Naive B cell (primary cell): ENCODE measurements around the gene UBL5. TPM values are rescaled to one million over a fixed set of nuclear protein-coding genes. Genes with fewer than 3 reads are reported as not detected.
"Not testable (repeated sequence)": the region's sequence is repeated elsewhere in the genome, so short reads cannot be mapped to it uniquely, and the experiment has no call there.

ENCODE experiments used
- ATAC-seq, 2 donors: fragments of 150-1000 bp; cut with Tn5 transposase; 2 replicates each; pipeline ENCODE4 v1.10.0; 2021; ENCODE audit warnings: low read depth in 2 of 2, mild to moderate bottlenecking in 2 of 2, moderate library complexity in 2 of 2
- DNase-seq: peaks from one replicate; pipeline ENCODE4 v3.0.0; 2022
- H3K27ac Mint-ChIP-seq, 6 donors: one replicate each; pipeline ENCODE4 v1.8.0; 2020 to 2022; ENCODE audit warnings: mild to moderate bottlenecking in 6 of 6, mixed read lengths in 6 of 6, moderate library complexity in 5 of 6, inconsistent platforms in 2 of 6
- H3K27me3 Mint-ChIP-seq, 3 donors: one replicate each; pipeline ENCODE4 v1.8.0; 2021 to 2022; ENCODE audit warnings: mixed read lengths in 3 of 3, mild to moderate bottlenecking in 1 of 3
- H3K36me3 Mint-ChIP-seq, 2 donors: one replicate each; pipeline ENCODE4 v1.8.0; 2020 to 2022; ENCODE audit warnings: mixed read lengths in 2 of 2, inconsistent platforms in 1 of 2, mild to moderate bottlenecking in 1 of 2
- H3K4me1 Mint-ChIP-seq, 3 donors: one replicate each; pipeline ENCODE4 v1.8.0; 2020 to 2022; ENCODE audit warnings: mixed read lengths in 3 of 3, inconsistent platforms in 1 of 3, mild to moderate bottlenecking in 1 of 3, moderate library complexity in 1 of 3
- H3K4me3 Mint-ChIP-seq, 8 donors: one replicate each; pipeline ENCODE4 v1.8.0; 2020 to 2022; ENCODE audit warnings: mild to moderate bottlenecking in 8 of 8, mixed read lengths in 8 of 8, moderate library complexity in 8 of 8, inconsistent platforms in 2 of 8
- H3K9me3 Mint-ChIP-seq, 7 donors: one replicate each; pipeline ENCODE4 v1.8.0; 2020 to 2022; ENCODE audit warnings: mixed read lengths in 7 of 7, mild to moderate bottlenecking in 5 of 7, inconsistent platforms in 2 of 7, moderate library complexity in 1 of 7
- polyA plus RNA-seq, 6 donors: library from polyadenylated mRNA; unstranded; fragments of 300-500 nt; fragmentation: Illumina TruSeq; gene quantifications; one replicate each; pipeline ENCODE4 v1.2.3, GENCODE V29; 2021; ENCODE audit warnings: low read depth in 6 of 6

The UBL5 gene
- polyA plus RNA-seq, 6 donors from 2014 or later: 401 to 570 (median 499) TPM

DNA sequence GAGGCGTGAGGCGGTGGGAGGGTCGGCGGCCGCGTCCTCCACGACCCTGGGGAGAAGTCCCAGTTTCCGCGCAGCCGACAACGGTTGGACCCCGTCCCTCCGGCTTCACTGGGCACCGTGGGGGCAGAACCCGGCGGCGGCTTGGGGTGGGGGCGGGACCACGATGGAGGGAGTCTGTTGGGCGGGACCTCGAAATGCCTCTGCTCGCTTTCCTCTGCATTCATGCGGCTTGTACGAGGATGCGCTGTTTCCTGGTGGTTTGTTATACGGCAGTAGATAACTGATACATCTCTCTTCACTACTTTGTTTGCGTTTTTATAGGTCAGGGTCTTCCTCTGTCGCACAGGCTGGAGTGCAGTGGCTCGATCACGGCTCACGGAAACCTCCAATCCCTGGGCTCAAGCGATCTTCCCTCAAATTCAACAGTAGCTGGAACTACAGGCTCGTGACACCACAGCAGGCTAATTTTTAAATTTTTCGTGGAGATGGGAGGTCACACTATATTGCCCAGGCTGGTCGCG, 34.6 kb upstream of the UBL5 start:
- Mint-ChIP-seq H3K27me3 (no peaks in the 10 kb centered on the region), H3K36me3 (no peaks in the 10 kb centered on the region), H3K9me3 (peaks cover 0 to 5% (median 0%) of the 10 kb centered on the region in 7 donors), H3K4me1 (peaks cover 10 to 29% (median 24%) of the 10 kb centered on the region in 3 donors), H3K27ac (peak overlapping the region; percentile 49 to 99 (median 96)), H3K4me3 (peak overlapping the region; percentile 86 to 97 (median 92))
- no peak for DNase-seq
- ATAC-seq: peak; percentile 16 to 21

GRCh38 chr19:9796113-9796773, 31.5 kb upstream of the UBL5 start:
- ATAC-seq (peak; percentile 59), DNase-seq (peak; percentile 84)
- H3K27ac Mint-ChIP-seq: peak overlapping the region in 5 of 6 donors; percentile 19 to 90 (median 73)
- H3K9me3 Mint-ChIP-seq: peaks cover 0 to 5% (median 0%) of the 10 kb centered on the region in 7 donors
- H3K4me1 Mint-ChIP-seq: peaks cover 5 to 19% (median 18%) of the 10 kb centered on the region in 3 donors
- H3K36me3 Mint-ChIP-seq: no peaks in the 10 kb centered on the region
- H3K4me3 Mint-ChIP-seq: peak overlapping the region in 3 of 8 donors; percentile 28 to 76 (median 29)
- no peaks in the 10 kb centered on the region for H3K27me3 Mint-ChIP-seq

GRCh38 chr19:9797871-9798270, 29.8 kb upstream of the UBL5 start:
- no peaks in the 10 kb centered on the region for H3K27me3 Mint-ChIP-seq
- ATAC-seq: no peak
- peak overlapping the region in 1 of 6 donors; percentile 27 for H3K27ac Mint-ChIP-seq
- peaks cover 0 to 12% (median 7%) of the 10 kb centered on the region in 3 donors for H3K4me1 Mint-ChIP-seq
- peaks cover 0 to 5% (median 0%) of the 10 kb centered on the region in 7 donors for H3K9me3 Mint-ChIP-seq
- no peak for DNase-seq
- no peaks in the 10 kb centered on the region for H3K36me3 Mint-ChIP-seq
- no peak overlapping the region for H3K4me3 Mint-ChIP-seq

GRCh38 chr19:9799162-9799561, 28.6 kb upstream of the UBL5 start:
- H3K4me3 Mint-ChIP-seq: no peak overlapping the region
- no peak overlapping the region for H3K27ac Mint-ChIP-seq
- peaks cover 0 to 7% (median 0%) of the 10 kb centered on the region in 3 donors for H3K4me1 Mint-ChIP-seq
- no peaks in the 10 kb centered on the region for H3K36me3 Mint-ChIP-seq
- ATAC-seq (no peak), DNase-seq (no peak)
- H3K27me3 Mint-ChIP-seq: no peaks in the 10 kb centered on the region
- no peaks in the 10 kb centered on the region for H3K9me3 Mint-ChIP-seq

DNA sequence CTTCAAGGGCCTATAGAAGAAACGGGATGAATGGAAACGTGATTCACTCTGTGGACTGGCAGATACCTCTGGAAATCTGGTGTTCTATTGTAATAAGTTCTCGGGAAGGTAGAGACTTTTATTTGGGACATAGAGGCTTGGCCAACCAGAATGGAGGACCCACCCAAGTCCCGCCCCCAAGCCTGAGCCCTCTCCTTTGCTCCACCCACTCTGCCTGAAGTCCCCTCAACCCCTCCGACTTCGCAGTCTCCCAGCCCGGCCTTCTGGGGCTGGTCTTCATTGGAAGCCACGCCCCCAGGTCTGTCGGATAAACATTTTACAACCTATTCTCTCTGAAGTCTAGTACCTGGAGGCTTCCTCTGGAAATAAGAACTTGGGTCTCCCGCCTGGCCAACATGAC, 25.7 kb upstream of the UBL5 start:
- Mint-ChIP-seq H3K27me3 (no peaks in the 10 kb centered on the region), H3K36me3 (no peaks in the 10 kb centered on the region), H3K27ac (peak overlapping the region in 1 of 6 donors; percentile 87), H3K4me1 (no peaks in the 10 kb centered on the region), H3K4me3 (no peak overlapping the region), H3K9me3 (no peaks in the 10 kb centered on the region)
- ATAC-seq (no peak), DNase-seq (no peak)

DNA sequence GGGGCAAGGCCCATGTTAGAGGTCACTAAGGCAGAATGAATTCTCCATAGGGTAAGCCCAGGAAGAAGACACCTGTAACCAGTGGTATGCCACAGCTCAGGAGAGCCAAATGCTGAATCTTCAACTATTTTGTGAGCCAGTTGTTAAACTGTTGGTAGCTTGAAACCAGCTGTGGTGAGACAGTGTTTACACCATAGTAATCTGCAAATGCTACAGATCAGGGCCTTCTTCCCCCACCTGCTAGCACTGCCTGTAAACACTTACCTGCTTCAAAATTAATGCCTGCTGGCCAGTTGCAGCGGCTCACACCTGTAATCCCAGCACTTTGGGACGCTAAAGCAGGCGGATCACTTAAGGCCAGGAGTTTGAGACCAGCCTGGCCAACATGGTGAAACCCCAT, 20.9 kb upstream of the UBL5 start:
- Mint-ChIP-seq H3K4me3 (no peak overlapping the region), H3K36me3 (peaks cover 4 to 8% of the 10 kb centered on the region in 2 donors), H3K27ac (no peak overlapping the region)

DNA sequence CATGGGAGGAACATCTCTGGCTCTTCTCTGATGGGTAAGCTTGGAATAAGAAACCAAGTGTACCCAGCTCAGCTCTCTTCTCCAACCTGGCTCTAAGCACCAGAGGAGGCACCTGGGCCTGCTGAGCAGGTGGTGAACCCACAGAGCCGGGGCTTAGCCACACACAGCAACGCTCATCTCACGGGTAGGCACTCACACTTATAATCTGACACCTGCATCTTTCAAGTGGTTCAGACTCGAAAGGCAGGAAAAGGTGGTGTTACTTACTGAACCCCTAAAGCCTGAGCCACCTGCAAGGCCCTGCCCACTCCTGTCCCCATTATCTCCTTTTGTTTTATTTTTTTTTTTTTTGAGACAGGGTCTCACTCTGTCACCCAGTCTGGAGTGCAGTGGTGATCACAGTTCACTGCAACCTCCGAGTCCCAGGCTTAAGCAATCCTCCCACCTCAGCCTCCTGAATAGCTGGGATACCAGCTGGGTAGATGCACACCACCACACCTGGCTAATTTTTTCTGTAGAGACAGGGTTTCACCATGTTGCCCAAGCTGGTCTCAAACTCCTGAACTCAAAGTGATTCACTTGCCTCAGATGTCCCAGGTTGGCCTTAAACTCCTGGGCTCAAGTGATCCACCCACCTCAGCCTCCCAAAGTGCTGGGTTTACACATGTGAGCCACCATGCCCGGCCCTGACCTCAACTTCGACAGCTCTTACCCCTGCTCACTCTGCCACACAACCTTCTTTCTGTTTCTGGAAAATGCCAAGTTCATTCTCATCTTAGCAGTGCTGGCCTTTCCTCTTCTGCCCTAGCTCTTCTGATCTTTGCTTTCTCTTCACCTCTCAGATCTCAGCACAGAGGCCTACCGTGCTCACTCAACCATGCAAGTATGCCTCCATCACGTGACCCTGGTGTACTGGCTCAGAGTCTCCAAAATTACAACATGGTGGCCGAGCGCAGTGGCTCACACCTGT, 18.6 kb upstream of the UBL5 start:
- Mint-ChIP-seq H3K9me3 (peaks cover 0 to 4% (median 0%) of the 10 kb centered on the region in 7 donors), H3K27me3 (no peaks in the 10 kb centered on the region), H3K36me3 (peaks cover 8 to 13% of the 10 kb centered on the region in 2 donors), H3K4me1 (peaks cover 2 to 5% (median 4%) of the 10 kb centered on the region in 3 donors), H3K4me3 (no peak overlapping the region), H3K27ac (peak overlapping the region in 3 of 6 donors; percentile 62 to 85 (median 74))
- DNase-seq: no peak
- ATAC-seq: no peak

More for the DNA sequence above, 20.9 kb upstream of the UBL5 start:
- H3K27me3 Mint-ChIP-seq: no peaks in the 10 kb centered on the region
- DNase-seq (no peak), ATAC-seq (no peak)
- H3K9me3 Mint-ChIP-seq: no peaks in the 10 kb centered on the region
- H3K4me1 Mint-ChIP-seq: peaks cover 0 to 5% (median 4%) of the 10 kb centered on the region in 3 donors

DNA sequence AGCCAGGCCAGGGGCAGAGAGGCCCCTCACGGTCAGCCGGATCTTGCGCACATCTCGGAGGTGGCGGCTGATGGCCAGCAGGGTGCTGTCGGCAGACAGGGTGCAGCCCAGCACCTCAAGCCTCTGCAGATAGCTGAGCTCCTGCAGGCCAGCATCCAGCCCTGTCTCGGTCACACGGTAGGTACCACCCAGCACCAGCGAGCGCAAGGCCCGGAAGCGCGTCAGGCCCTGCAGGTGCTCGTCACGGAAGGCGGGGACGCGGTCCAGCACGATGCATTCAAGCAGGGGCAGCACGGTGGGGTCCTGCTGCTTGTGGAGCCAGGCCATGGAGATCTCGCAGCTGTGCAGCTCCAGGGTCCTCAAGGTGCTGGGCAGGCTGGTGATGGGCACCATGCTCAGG, 16.6 kb upstream of the UBL5 start:
- Mint-ChIP-seq H3K27me3 (no peaks in the 10 kb centered on the region), H3K9me3 (peaks cover 0 to 13% (median 5%) of the 10 kb centered on the region in 7 donors), H3K4me1 (peaks cover 2 to 5% (median 4%) of the 10 kb centered on the region in 3 donors), H3K36me3 (peaks cover 10 to 21% of the 10 kb centered on the region in 2 donors), H3K4me3 (no peak overlapping the region), H3K27ac (no peak overlapping the region)
- ATAC-seq (no peak), DNase-seq (no peak)

DNA sequence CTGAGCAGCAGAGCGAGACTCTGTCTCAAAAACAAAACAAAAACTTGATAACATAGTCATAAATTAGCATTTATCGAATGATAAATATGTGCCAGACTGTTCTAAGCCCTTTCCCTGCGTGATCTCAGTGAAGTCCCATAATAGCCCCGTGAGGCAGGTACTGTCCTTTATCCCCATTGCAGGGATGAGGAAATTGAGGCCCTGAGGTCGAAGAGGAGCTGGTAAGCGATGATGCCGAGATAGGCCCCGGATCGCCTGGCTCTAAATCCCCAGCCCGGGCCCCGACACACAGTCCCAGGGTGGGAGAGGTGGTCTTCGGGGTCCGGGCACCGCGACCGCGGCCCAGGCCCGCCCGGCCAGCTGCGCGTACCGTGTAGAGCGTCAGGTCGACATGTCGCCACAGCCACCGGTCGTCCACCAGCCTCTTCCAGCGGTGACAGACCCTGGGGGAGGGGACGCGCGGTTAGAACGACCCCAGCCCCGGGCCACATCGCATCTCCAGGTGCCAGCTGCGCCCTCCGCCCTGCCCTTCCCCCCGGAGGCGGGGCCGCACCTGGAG, 9.5 kb upstream of the UBL5 start:
- Mint-ChIP-seq H3K9me3 (peaks cover 0 to 19% (median 6%) of the 10 kb centered on the region in 7 donors), H3K27me3 (no peaks in the 10 kb centered on the region), H3K36me3 (peaks cover 14 to 23% of the 10 kb centered on the region in 2 donors), H3K4me1 (peaks cover 15 to 39% (median 25%) of the 10 kb centered on the region in 3 donors), H3K27ac (peak overlapping the region; percentile 88 to 99 (median 94)), H3K4me3 (peak overlapping the region; percentile 84 to 97 (median 92))
- ATAC-seq: no peak
- DNase-seq: no peak

DNA sequence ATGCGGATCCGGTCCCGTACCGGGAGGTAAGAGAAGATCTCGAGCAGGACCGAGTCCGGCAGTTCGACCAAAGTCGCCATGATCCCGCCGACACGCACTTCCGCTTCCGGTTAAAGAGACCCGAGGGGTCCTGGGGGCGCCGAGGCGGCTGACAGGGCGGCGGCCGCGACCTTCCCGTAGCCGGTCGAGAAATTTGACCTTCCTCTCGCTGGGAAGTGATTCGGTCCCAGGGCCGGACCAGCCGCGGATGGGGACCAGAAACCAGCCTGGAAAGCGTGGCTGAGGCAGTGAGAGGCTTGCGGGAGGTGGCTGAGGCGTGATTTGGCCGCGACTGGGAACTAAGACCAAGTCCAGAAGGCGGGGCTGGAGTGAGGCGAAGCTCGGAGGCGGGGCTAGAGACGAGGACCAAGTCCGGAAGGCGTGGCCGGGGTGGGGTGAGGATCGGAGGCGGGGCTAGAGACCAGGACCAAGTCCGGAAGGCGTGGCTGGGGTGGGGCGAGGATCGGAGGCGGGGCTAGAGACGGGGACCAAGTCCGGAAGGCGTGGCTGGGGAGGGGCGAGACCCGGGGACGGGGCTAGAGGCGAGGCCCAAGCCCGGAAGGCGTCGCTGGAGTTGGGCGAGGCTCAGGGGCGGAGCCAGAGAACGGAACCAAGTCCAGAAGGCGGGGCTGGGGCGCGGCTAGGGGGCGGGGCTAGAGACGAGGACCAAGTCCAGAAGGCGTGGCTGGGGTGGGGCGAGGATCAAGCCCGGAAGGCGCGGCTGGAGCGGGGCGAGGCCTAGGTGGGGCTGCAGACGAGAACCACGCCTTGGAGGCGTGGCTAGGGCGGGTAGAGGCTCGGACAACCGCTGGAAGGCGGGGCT, 8.8 kb upstream of the UBL5 start, which contains the start of gene FBXL12:
FBXL12 (minus strand) TSS at position 346 of the 862 bp plus-strand sequence; CDS start at position 80, 266 bp downstream.
- H3K36me3 Mint-ChIP-seq: peaks cover 11 to 19% of the 10 kb centered on the region in 2 donors
- peak within 1 kb of the TSS; percentile 88 to 99 (median 94) for H3K27ac Mint-ChIP-seq
- peaks cover 15 to 39% (median 31%) of the 10 kb centered on the region in 3 donors for H3K4me1 Mint-ChIP-seq
- peak; percentile 83 to 85 for ATAC-seq
- H3K27me3 Mint-ChIP-seq: no peaks in the 10 kb centered on the region
- peaks cover 0 to 17% (median 6%) of the 10 kb centered on the region in 7 donors for H3K9me3 Mint-ChIP-seq
- DNase-seq: peak; percentile 100
- peak within 1 kb of the TSS; percentile 84 to 97 (median 92) for H3K4me3 Mint-ChIP-seq

DNA sequence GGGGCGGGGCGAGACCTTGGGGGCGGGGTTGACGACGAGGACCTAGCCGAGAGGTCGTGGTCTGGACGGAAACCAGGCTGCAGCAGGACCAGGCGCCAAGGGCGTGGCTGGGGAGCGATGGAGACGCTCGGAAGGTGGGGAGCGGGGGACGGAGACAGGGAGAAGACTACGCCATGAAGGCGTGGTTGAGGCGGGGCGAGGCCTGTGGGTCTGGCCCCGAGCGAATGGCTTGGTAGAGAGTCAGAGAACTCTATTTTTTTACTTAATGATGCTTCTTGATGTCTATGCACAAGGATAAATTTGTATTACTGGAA, 8.2 kb upstream of the UBL5 start:
- H3K9me3 Mint-ChIP-seq: peaks cover 0 to 17% (median 6%) of the 10 kb centered on the region in 7 donors
- H3K4me3 Mint-ChIP-seq: peak overlapping the region; percentile 84 to 97 (median 92)
- H3K27ac Mint-ChIP-seq: peak overlapping the region; percentile 60 to 99 (median 92)
- H3K27me3 Mint-ChIP-seq: no peaks in the 10 kb centered on the region
- peaks cover 15 to 38% (median 31%) of the 10 kb centered on the region in 3 donors for H3K4me1 Mint-ChIP-seq
- H3K36me3 Mint-ChIP-seq: peaks cover 10 to 16% of the 10 kb centered on the region in 2 donors
- ATAC-seq (peak in 1 of 2 donors; percentile 1), DNase-seq (no peak)

- not testable (repeated sequence) for H3K27me3 Mint-ChIP-seq, ATAC-seq, DNase-seq
- Mint-ChIP-seq H3K9me3 (peaks cover 0 to 13% (median 6%) of the 10 kb centered on the region in 7 donors), H3K27ac (peak overlapping the region in 3 of 6 donors; percentile 28 to 94 (median 91)), H3K4me1 (peaks cover 15 to 38% (median 31%) of the 10 kb centered on the region in 3 donors), H3K4me3 (peak overlapping the region in 6 of 8 donors; percentile 84 to 97 (median 92)), H3K36me3 (peaks cover 10 to 11% of the 10 kb centered on the region in 2 donors)
These were observed 7.7 kb upstream of the UBL5 start for GRCh38 chr19:9820034-9820433.
